SU-DHL-6 (cell line): ENCODE data around the gene RBM4B.

Experiments used
- H2AFZ ChIP-seq: fragments of 200-600 bp; sonication (generic); 2 replicates; pipeline ENCODE4 v1.6.1; 2014; ENCODE audit warnings: low read depth, mild to moderate bottlenecking, moderate library complexity, mixed read lengths, antibody characterized with exemption, low read length; ENCODE audit not compliant: severe bottlenecking
- H3F3A ChIP-seq: fragments of 200-600 bp; shearing (Covaris generic); 2 replicates; pipeline ENCODE4 v1.6.0; 2016; ENCODE audit warnings: antibody characterized with exemption, mild to moderate bottlenecking; ENCODE audit not compliant: insufficient read depth
- H3K27ac ChIP-seq: fragments of 200-600 bp; sonication (generic); 2 replicates; pipeline ENCODE4 v1.5.1; 2016; ENCODE audit warnings: low read depth, mild to moderate bottlenecking, low read length, moderate library complexity, mixed read lengths
- H3K27me3 ChIP-seq: fragments of 200-600 bp; sonication (generic), shearing (Covaris generic); 2 replicates; pipeline ENCODE4 v1.6.0; 2014; ENCODE audit warnings: mild to moderate bottlenecking, low read length
- H3K36me3 ChIP-seq: fragments of 200-600 bp; sonication (generic); 2 replicates; pipeline ENCODE4 v1.6.1; 2014; ENCODE audit warnings: mild to moderate bottlenecking, low read length, mixed read lengths
- H3K4me2 ChIP-seq: fragments of 300-600, 200-600 bp; shearing (Covaris generic), sonication (generic); 2 replicates; pipeline ENCODE4 v1.6.0; 2014; ENCODE audit warnings: low read length, low read depth, mild to moderate bottlenecking; ENCODE audit not compliant: poor library complexity, severe bottlenecking
- H3K4me3 ChIP-seq: fragments of 200-600 bp; sonication (generic); 2 replicates; pipeline ENCODE4 v1.5.1; 2014; ENCODE audit warnings: antibody characterized with exemption, low read length, mild to moderate bottlenecking, mixed read lengths; ENCODE audit not compliant: insufficient read depth, poor library complexity, severe bottlenecking
- H3K79me2 ChIP-seq: fragments of 200-600 bp; sonication (generic); 2 replicates; pipeline ENCODE4 v1.6.1; 2014; ENCODE audit warnings: mild to moderate bottlenecking, low read length, moderate library complexity; ENCODE audit not compliant: insufficient read depth
- H3K9ac ChIP-seq: fragments of 200-600 bp; sonication (generic); 2 replicates; pipeline ENCODE4 v1.7.0; 2014; ENCODE audit warnings: mild to moderate bottlenecking, low read length
- H3K9me2 ChIP-seq: fragments of 200-600 bp; sonication (generic); replicated peaks from 2 replicates; pipeline ENCODE4 v1.6.1; 2014; ENCODE audit warnings: low read length; ENCODE audit not compliant: insufficient read depth
- H3K9me3 ChIP-seq: fragments of 200-600 bp; sonication (generic); 2 replicates; pipeline ENCODE4 v1.6.1; 2014; ENCODE audit warnings: low read length, mixed read lengths; ENCODE audit not compliant: insufficient read depth
- H4K20me1 ChIP-seq: fragments of 200-600 bp; sonication (generic); 2 replicates; pipeline ENCODE4 v1.6.1; 2014; ENCODE audit warnings: low read depth, mild to moderate bottlenecking, antibody characterized with exemption, low read length, moderate library complexity, mixed read lengths
- CTCF ChIP-seq: fragments of 200-600 bp; sonication (generic); IDR thresholded peaks from one replicate; pipeline ENCODE4 v1.5.1; 2017; ENCODE audit warnings: antibody characterized with exemption, mild to moderate bottlenecking, low read length, moderate library complexity; ENCODE audit not compliant: insufficient read depth, poor library complexity, severe bottlenecking
- EZH2phosphoT487 ChIP-seq: fragments of 200-600 bp; sonication (generic), shearing (Covaris generic); conservative IDR thresholded peaks from 2 replicates; pipeline ENCODE4 v1.6.1; 2018; ENCODE audit warnings: mild to moderate bottlenecking, antibody characterized with exemption, low read length, moderate library complexity, mixed read lengths

RBM4B gene

DNA sequence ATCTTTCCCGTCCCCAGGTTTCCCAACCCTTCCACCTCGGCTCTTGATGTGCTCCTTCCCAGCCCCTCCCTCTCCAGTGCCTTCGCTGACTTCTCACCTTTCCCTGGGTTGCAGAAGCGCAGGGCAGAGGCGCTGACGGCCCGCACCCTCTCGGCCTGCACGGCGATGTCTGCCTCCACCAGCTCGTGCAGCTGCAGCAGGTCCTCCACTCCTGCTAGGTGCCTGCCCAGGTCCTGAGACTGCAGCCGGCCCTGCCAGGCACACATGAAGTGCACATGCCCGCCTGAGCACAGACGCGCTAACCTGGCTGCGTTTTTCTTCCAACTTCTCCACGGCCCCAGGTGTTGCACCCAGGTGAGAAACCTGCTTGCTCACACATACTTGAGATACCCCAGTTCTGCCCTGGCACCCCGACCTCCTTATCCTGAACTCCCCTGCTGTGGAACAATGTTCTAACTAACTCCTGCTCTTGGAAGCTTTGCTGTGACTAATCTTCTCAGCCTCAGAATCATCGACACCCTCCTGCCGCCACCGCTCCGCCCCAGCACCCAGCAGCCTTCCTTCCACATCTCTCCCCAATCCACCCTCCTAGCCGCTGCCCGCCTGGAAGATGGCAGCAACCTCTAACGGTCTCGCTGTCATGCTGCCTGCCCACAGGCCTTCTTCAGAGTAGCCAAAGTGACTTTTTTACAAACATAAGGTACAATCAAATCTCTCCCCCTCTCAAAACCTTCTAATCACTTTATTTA is 28.1 kb upstream of the RBM4B start:
- H3K9me2 ChIP-seq = no peaks in the 10 kb centered on the region
- no peaks in the 10 kb centered on the region for H3K9me3 ChIP-seq
- H3K36me3 ChIP-seq = no peaks in the 10 kb centered on the region
- H3F3A ChIP-seq = no peaks in the 10 kb centered on the region
- no peak overlapping the region for H3K4me3 ChIP-seq
- no peak overlapping the region for H3K9ac ChIP-seq
- H3K27me3 ChIP-seq = no peaks in the 10 kb centered on the region
- H4K20me1 ChIP-seq = no peaks in the 10 kb centered on the region
- H2AFZ ChIP-seq = no peak overlapping the region
- no peak for TF ChIP-seq CTCF
- TF ChIP-seq EZH2phosphoT487 = no peak
- H3K4me2 ChIP-seq = no peak overlapping the region
- H3K79me2 ChIP-seq = no peaks in the 10 kb centered on the region
- H3K27ac ChIP-seq = no peak overlapping the region

DNA sequence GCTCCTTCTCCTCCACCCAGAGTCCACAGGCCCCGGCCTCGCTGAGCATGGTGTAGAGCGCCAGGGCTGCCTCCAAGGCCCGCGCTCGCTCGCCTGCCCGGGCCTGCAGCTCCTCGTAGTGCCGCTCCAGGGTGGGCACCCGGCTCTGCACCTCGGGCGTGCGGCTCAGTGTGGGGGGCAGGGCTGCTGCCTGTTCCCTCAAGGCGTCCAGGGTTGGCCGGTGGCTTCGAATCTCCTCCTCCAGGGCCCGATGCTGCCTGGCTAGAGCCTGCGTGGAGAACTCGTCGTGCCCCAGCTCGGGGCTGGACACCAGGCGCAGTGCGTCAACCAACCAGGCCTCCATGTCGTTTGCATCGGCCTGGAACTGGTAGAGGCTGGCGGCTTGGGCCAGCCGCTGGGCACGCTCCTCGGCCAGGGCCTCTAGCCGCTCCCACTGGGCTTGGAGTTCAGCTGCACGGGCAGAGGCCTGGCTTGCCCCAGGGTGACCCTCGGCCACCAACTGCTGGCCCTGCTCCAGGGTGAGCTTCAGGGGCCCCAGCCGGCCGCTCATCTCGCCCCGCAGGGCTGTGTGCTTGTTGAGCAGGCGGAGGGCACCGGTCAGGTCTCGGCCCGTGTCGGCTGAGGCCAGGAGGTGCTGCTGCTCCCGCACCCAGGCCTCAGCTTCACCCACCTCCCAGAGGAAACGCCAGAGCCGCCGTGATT is 27.1 kb upstream of the RBM4B start:
- Histone ChIP-seq H3K36me3 (no peaks in the 10 kb centered on the region), H3F3A (no peaks in the 10 kb centered on the region), H3K27ac (no peak overlapping the region), H3K79me2 (no peaks in the 10 kb centered on the region), H3K9me2 (no peaks in the 10 kb centered on the region), H3K9me3 (no peaks in the 10 kb centered on the region), H3K4me2 (no peak overlapping the region), H3K4me3 (no peak overlapping the region), H2AFZ (no peak overlapping the region), H3K27me3 (no peaks in the 10 kb centered on the region), H3K9ac (no peak overlapping the region), H4K20me1 (no peaks in the 10 kb centered on the region)
- TF ChIP-seq EZH2phosphoT487 = no peak
- TF ChIP-seq CTCF = no peak

GRCh38 chr11:66701432-66702240 is 23.9 kb upstream of the RBM4B start:
- Histone ChIP-seq H3F3A (no peaks in the 10 kb centered on the region), H4K20me1 (no peaks in the 10 kb centered on the region), H3K9me2 (no peaks in the 10 kb centered on the region), H3K4me2 (no peak overlapping the region), H3K9me3 (no peaks in the 10 kb centered on the region), H2AFZ (no peak overlapping the region), H3K27me3 (no peaks in the 10 kb centered on the region), H3K9ac (no peak overlapping the region), H3K4me3 (no peak overlapping the region), H3K27ac (no peak overlapping the region), H3K36me3 (no peaks in the 10 kb centered on the region), H3K79me2 (no peaks in the 10 kb centered on the region)
- no peak for TF ChIP-seq EZH2phosphoT487
- TF ChIP-seq CTCF = no peak
